Measurements from ENCODE around the gene FAM117B. TPM values are rescaled to one million over a fixed set of nuclear protein-coding genes. Genes with fewer than 3 reads are reported as not detected.

Gene FAM117B
- total and polyA plus RNA-seq, 4 experiments from 2014 or later = 4.8 to 27.1 (median 19.1) TPM

- peak overlapping the region; percentile 83 to 95 (median 90) for H3K4me3 Mint-ChIP-seq
- Histone ChIP-seq H3K27ac (ENCODE audit: low read depth, low read length) (peak overlapping the region; percentile 66), H3K27me3 (ENCODE audit: insufficient read depth, low read length) (no peaks in the 10 kb centered on the region), H3K36me3 (ENCODE audit: insufficient read depth, low read length) (no peaks in the 10 kb centered on the region), H3K4me3 (ENCODE audit: low read length in 2 of 2) (peak overlapping the region; percentile 52 to 64), H3K4me1 (ENCODE audit: insufficient read depth, low read length) (peaks cover 63% of the 10 kb centered on the region), H3K9me3 (ENCODE audit: control insufficient read depth in 1 of 2, low read length in 2 of 2) (no peaks in the 10 kb centered on the region)
- CTCF ChIA-PET (ENCODE audit: partially characterized antibody) = interaction anchor here (0.9 to 3.2 kb wide), 3 partner anchors 47 to 234 kb away, joined by 3 to 23 read pairs (median 3); no protein-coding TSS in a partner anchor
- peaks cover 0 to 12% of the 10 kb centered on the region in 2 donors for H3K36me3 Mint-ChIP-seq
- H3K27me3 Mint-ChIP-seq = no peaks in the 10 kb centered on the region
- DNase-seq = no peak
- peak overlapping the region; percentile 77 to 96 (median 92) for H3K27ac Mint-ChIP-seq
- intact Hi-C loops (cut with micrococcal nuclease) = loop anchor here (5.0 to 10.0 kb wide), 5 partner anchors 129 to 1774 kb away; partner anchors contain the start of genes CLK1, NOP58 and RAPH1
- POLR2A ChIA-PET (ENCODE audit: partially characterized antibody) = interaction anchor here (0.7 to 3.1 kb wide), 13 partner anchors 8 to 692 kb away, joined by 3 to 56 read pairs (median 13); partner anchors contain the start of genes ABI2, CARF and WDR12
- H3K9me3 Mint-ChIP-seq = no peaks in the 10 kb centered on the region
- peaks cover 42 to 60% (median 52%) of the 10 kb centered on the region in 4 donors for H3K4me1 Mint-ChIP-seq
Measured at GRCh38 chr2:202636213-202636513, 1.4 kb downstream of the FAM117B start.

GRCh38 chr2:202638721-202639120 lies 4.0 kb downstream of the FAM117B start:
- Mint-ChIP-seq H3K4me3 (peak overlapping the region; percentile 62 to 86 (median 74)), H3K27ac (peak overlapping the region; percentile 43 to 90 (median 81)), H3K36me3 (peaks cover 0 to 12% of the 10 kb centered on the region in 2 donors), H3K9me3 (no peaks in the 10 kb centered on the region), H3K4me1 (peaks cover 43 to 63% (median 52%) of the 10 kb centered on the region in 4 donors), H3K27me3 (no peaks in the 10 kb centered on the region)
- Histone ChIP-seq H3K4me1 (ENCODE audit: insufficient read depth, low read length) (peaks cover 78% of the 10 kb centered on the region), H3K4me3 (ENCODE audit: low read length in 2 of 2) (peak overlapping the region in 1 of 2 donors; percentile 13), H3K36me3 (ENCODE audit: insufficient read depth, low read length) (no peaks in the 10 kb centered on the region), H3K27ac (ENCODE audit: low read depth, low read length) (peak overlapping the region; percentile 40), H3K9me3 (ENCODE audit: control insufficient read depth in 1 of 2, low read length in 2 of 2) (no peaks in the 10 kb centered on the region), H3K27me3 (ENCODE audit: insufficient read depth, low read length) (no peaks in the 10 kb centered on the region)
- no peak for DNase-seq
- intact Hi-C loops (cut with micrococcal nuclease) = loop anchor here (5.0 to 10.0 kb wide), 5 partner anchors 126 to 1776 kb away; partner anchors contain the start of genes CLK1, NOP58 and RAPH1
- POLR2A ChIA-PET (ENCODE audit: partially characterized antibody) = interaction anchor here (0.5 to 1.2 kb wide), 2 partner anchors 16 to 19 kb away, joined by 3 read pairs; no protein-coding TSS in a partner anchor
- CTCF ChIA-PET (ENCODE audit: partially characterized antibody) = interaction anchor here (1.8 kb wide), 1 partner anchor 62 kb away, joined by 4 read pairs; no protein-coding TSS in a partner anchor

GRCh38 chr2:202639231-202639630 lies 4.5 kb downstream of the FAM117B start:
- ChIA-PET CTCF (ENCODE audit: partially characterized antibody) (no interaction called here), POLR2A (ENCODE audit: partially characterized antibody) (interaction anchor here (1.2 kb wide), 1 partner anchor 18 kb away, joined by 3 read pairs; no protein-coding TSS in a partner anchor)
- Histone ChIP-seq H3K36me3 (ENCODE audit: insufficient read depth, low read length) (no peaks in the 10 kb centered on the region), H3K27me3 (ENCODE audit: insufficient read depth, low read length) (no peaks in the 10 kb centered on the region), H3K4me3 (ENCODE audit: low read length in 2 of 2) (peak overlapping the region in 1 of 2 donors; percentile 13), H3K27ac (ENCODE audit: low read depth, low read length) (peak overlapping the region; percentile 40), H3K9me3 (ENCODE audit: control insufficient read depth in 1 of 2, low read length in 2 of 2) (no peaks in the 10 kb centered on the region), H3K4me1 (ENCODE audit: insufficient read depth, low read length) (peaks cover 78% of the 10 kb centered on the region)
- Mint-ChIP-seq H3K9me3 (no peaks in the 10 kb centered on the region), H3K4me3 (peak overlapping the region; percentile 39 to 86 (median 71)), H3K27ac (peak overlapping the region; percentile 65 to 90 (median 81)), H3K36me3 (peaks cover 0 to 12% of the 10 kb centered on the region in 2 donors), H3K27me3 (no peaks in the 10 kb centered on the region), H3K4me1 (peaks cover 39 to 60% (median 48%) of the 10 kb centered on the region in 4 donors)
- DNase-seq = peak in 3 of 5 donors; percentile 15 to 32 (median 28)
- intact Hi-C loops (cut with micrococcal nuclease) = loop anchor here (5.0 to 10.0 kb wide), 5 partner anchors 126 to 1777 kb away; partner anchors contain the start of genes CLK1, NOP58 and RAPH1

GRCh38 chr2:202642567-202642966 lies 7.8 kb downstream of the FAM117B start:
- CTCF ChIA-PET (ENCODE audit: partially characterized antibody) = interaction anchor here (1.0 to 1.1 kb wide), 3 partner anchors 8 to 54 kb away, joined by 3 to 4 read pairs (median 4); partner anchors contain the start of gene FAM117B
- intact Hi-C loops (cut with micrococcal nuclease) = no loop called here
- Mint-ChIP-seq H3K36me3 (no peaks in the 10 kb centered on the region), H3K27me3 (no peaks in the 10 kb centered on the region), H3K9me3 (no peaks in the 10 kb centered on the region), H3K4me3 (no peak overlapping the region), H3K27ac (no peak overlapping the region), H3K4me1 (peaks cover 36 to 59% (median 50%) of the 10 kb centered on the region in 4 donors)
- Histone ChIP-seq H3K4me3 (ENCODE audit: low read length in 2 of 2) (peak overlapping the region in 1 of 2 donors; percentile 4), H3K4me1 (ENCODE audit: insufficient read depth, low read length) (peaks cover 85% of the 10 kb centered on the region), H3K9me3 (ENCODE audit: control insufficient read depth in 1 of 2, low read length in 2 of 2) (no peaks in the 10 kb centered on the region), H3K36me3 (ENCODE audit: insufficient read depth, low read length) (no peaks in the 10 kb centered on the region), H3K27me3 (ENCODE audit: insufficient read depth, low read length) (no peaks in the 10 kb centered on the region), H3K27ac (ENCODE audit: low read depth, low read length) (peak overlapping the region; percentile 27)
- POLR2A ChIA-PET (ENCODE audit: partially characterized antibody) = interaction anchor here (0.9 to 3.1 kb wide), 5 partner anchors 8 to 1779 kb away, joined by 3 to 56 read pairs (median 7); partner anchors contain the start of genes CYP20A1 and FAM117B
- no peak for DNase-seq

- H3K36me3 ChIP-seq (ENCODE audit: insufficient read depth, low read length) = no peaks in the 10 kb centered on the region
- peaks cover 84% of the 10 kb centered on the region for H3K4me1 ChIP-seq (ENCODE audit: insufficient read depth, low read length)
- DNase-seq = peak in 4 of 5 donors; percentile 65 to 68 (median 65)
- peak overlapping the region; percentile 27 for H3K27ac ChIP-seq (ENCODE audit: low read depth, low read length)
- peaks cover 0 to 2% (median 0%) of the 10 kb centered on the region in 8 donors for H3K9me3 Mint-ChIP-seq
- peak overlapping the region; percentile 4 to 13 for H3K4me3 ChIP-seq (ENCODE audit: low read length in 2 of 2)
- H3K27ac Mint-ChIP-seq = peak overlapping the region in 6 of 7 donors; percentile 69 to 88 (median 86)
- H3K9me3 ChIP-seq (ENCODE audit: control insufficient read depth in 1 of 2, low read length in 2 of 2) = no peaks in the 10 kb centered on the region
- intact Hi-C loops (cut with micrococcal nuclease) = loop anchor here (1.0 kb wide), 1 partner anchor 9 kb away; the partner anchor contains the start of gene FAM117B
- peak overlapping the region; percentile 64 to 89 (median 72) for H3K4me3 Mint-ChIP-seq
- POLR2A ChIA-PET (ENCODE audit: partially characterized antibody) = interaction anchor here (0.6 to 3.1 kb wide), 11 partner anchors 8 to 1779 kb away, joined by 3 to 56 read pairs (median 3); partner anchors contain the start of genes CYP20A1 and FAM117B
- peaks cover 35 to 59% (median 50%) of the 10 kb centered on the region in 4 donors for H3K4me1 Mint-ChIP-seq
- CTCF ChIA-PET (ENCODE audit: partially characterized antibody) = interaction anchor here (1.0 to 1.5 kb wide), 4 partner anchors 9 to 55 kb away, joined by 3 to 4 read pairs (median 4); partner anchors contain the start of gene FAM117B
- no peaks in the 10 kb centered on the region for H3K27me3 Mint-ChIP-seq
- H3K36me3 Mint-ChIP-seq = no peaks in the 10 kb centered on the region
- no peaks in the 10 kb centered on the region for H3K27me3 ChIP-seq (ENCODE audit: insufficient read depth, low read length)
Measured at GRCh38 chr2:202643012-202643858, 8.5 kb downstream of the FAM117B start.

GRCh38 chr2:202652119-202652518 lies 17.4 kb downstream of the FAM117B start:
- Histone ChIP-seq H3K9me3 (ENCODE audit: control insufficient read depth in 1 of 2, low read length in 2 of 2) (no peaks in the 10 kb centered on the region), H3K27me3 (ENCODE audit: insufficient read depth, low read length) (no peaks in the 10 kb centered on the region), H3K4me1 (ENCODE audit: insufficient read depth, low read length) (peaks cover 49% of the 10 kb centered on the region), H3K27ac (ENCODE audit: low read depth, low read length) (no peak overlapping the region), H3K36me3 (ENCODE audit: insufficient read depth, low read length) (no peaks in the 10 kb centered on the region), H3K4me3 (ENCODE audit: low read length in 2 of 2) (no peak overlapping the region)
- peaks cover 0 to 4% (median 0%) of the 10 kb centered on the region in 8 donors for H3K9me3 Mint-ChIP-seq
- peaks cover 0 to 3% of the 10 kb centered on the region in 2 donors for H3K36me3 Mint-ChIP-seq
- peak overlapping the region in 2 of 7 donors; percentile 24 to 25 for H3K27ac Mint-ChIP-seq
- H3K4me3 Mint-ChIP-seq = peak overlapping the region in 1 of 8 donors; percentile 37
- CTCF ChIA-PET (ENCODE audit: partially characterized antibody) = interaction anchor here (0.7 kb wide), 1 partner anchor 1537 kb away, joined by 3 read pairs; no protein-coding TSS in a partner anchor
- peaks cover 40 to 84% (median 55%) of the 10 kb centered on the region in 4 donors for H3K4me1 Mint-ChIP-seq
- no peak for DNase-seq
- H3K27me3 Mint-ChIP-seq = no peaks in the 10 kb centered on the region
- POLR2A ChIA-PET (ENCODE audit: partially characterized antibody) = no interaction called here
- intact Hi-C loops (cut with micrococcal nuclease) = no loop called here
